SK-N-SH (cell line): ENCODE measurements around the gene FAM20B. TPM values are rescaled to one million over a fixed set of nuclear protein-coding genes. Genes with fewer than 3 reads are reported as not detected.

Source experiments
- CTCF ChIA-PET: fragments of 300-600, 350-600 bp; formaldehyde crosslinking; extraction: SDS; loops from one replicate; lab custom pipeline; 2021; lab: Yijun Ruan, JAX
- POLR2A ChIA-PET: fragments of 350-600 bp; sonication (Branson Sonifier 250); formaldehyde crosslinking; extraction: SDS; loops from one replicate; lab custom pipeline; 2020; ENCODE audit warnings: antibody characterized with exemption, inconsistent platforms; lab: Yijun Ruan, JAX
- DNase-seq: peaks from one replicate; pipeline ENCODE4 v3.0.0; 2012
- H2AFZ ChIP-seq: fragments of 200-600 bp; sonication (generic); 2 replicates; pipeline ENCODE4 v1.8.1; 2016; ENCODE audit warnings: antibody characterized with exemption, mild to moderate bottlenecking, low read depth
- H3F3A ChIP-seq: fragments of 200-600 bp; sonication (generic); replicated peaks from 2 replicates; pipeline ENCODE3; 2016; ENCODE audit warnings: antibody characterized with exemption, mild to moderate bottlenecking; ENCODE audit not compliant: insufficient read depth
- H3K27ac ChIP-seq, 2 experiments: fragments of 200-500 bp in 1 of 2; fragments of 200-600 bp in 1 of 2; sonication (Bioruptor generic) in 1 of 2; sonication (generic), shearing (Covaris generic) in 1 of 2; 2 replicates each; pipeline versions ENCODE4 v1.5.1 to v1.6.1; 2014 to 2016; ENCODE audit warnings: low read depth in 2 of 2, inconsistent platforms in 1 of 2, low read length in 1 of 2, mild to moderate bottlenecking in 1 of 2, mixed read lengths in 1 of 2
- H3K27me3 ChIP-seq: fragments of 200-600 bp; sonication (generic), shearing (Covaris generic); 2 replicates; pipeline ENCODE4 v1.6.1; 2016; ENCODE audit warnings: mixed run types; ENCODE audit not compliant: insufficient read depth
- H3K36me3 ChIP-seq, 2 experiments: fragments of 200-500 bp in 1 of 2; fragments of 200-600 bp in 1 of 2; sonication (Bioruptor generic) in 1 of 2; sonication (generic) in 1 of 2; replicated peaks in 1 of 2; 2 replicates each; pipeline versions ENCODE3 to v1.5.1; 2014 to 2016; ENCODE audit warnings: low read length in 1 of 2, mild to moderate bottlenecking in 1 of 2; ENCODE audit not compliant: insufficient read depth in 2 of 2, control insufficient read depth in 1 of 2
- H3K4me1 ChIP-seq, 2 experiments: fragments of 200-500 bp in 1 of 2; fragments of 200-600 bp in 1 of 2; sonication (Bioruptor generic) in 1 of 2; sonication (generic), shearing (Covaris generic) in 1 of 2; 2 replicates each; pipeline versions ENCODE4 v1.5.1 to v1.6.1; 2014 to 2016; ENCODE audit warnings: low read depth in 1 of 2, low read length in 1 of 2, mixed run types in 1 of 2; ENCODE audit not compliant: insufficient read depth in 2 of 2, control insufficient read depth in 1 of 2
- H3K4me2 ChIP-seq: fragments of 200-600 bp; sonication (generic), shearing (Covaris generic); 2 replicates; pipeline ENCODE4 v1.6.1; 2017; ENCODE audit warnings: mixed run types
- H3K4me3 ChIP-seq, 2 experiments: fragments of 200-500 bp in 1 of 2; fragments of 200-600 bp in 1 of 2; sonication (Bioruptor generic) in 1 of 2; sonication (generic), shearing (Covaris generic) in 1 of 2; 2 replicates each; pipeline versions ENCODE4 v1.5.1 to v1.8.1; 2014 to 2016; ENCODE audit warnings: low read depth in 2 of 2, inconsistent platforms in 1 of 2, low read length in 1 of 2, mild to moderate bottlenecking in 1 of 2, mixed read lengths in 1 of 2, moderate library complexity in 1 of 2
- H3K79me2 ChIP-seq: fragments of 200-600 bp; sonication (generic); 2 replicates; pipeline ENCODE4 v1.8.1; 2017; ENCODE audit warnings: mild to moderate bottlenecking; ENCODE audit not compliant: insufficient read depth
- H3K9ac ChIP-seq: fragments of 200-600 bp; sonication (generic); 2 replicates; pipeline ENCODE4 v1.6.1; 2017; ENCODE audit warnings: mixed run types
- H3K9me2 ChIP-seq: fragments of 200-600 bp; sonication (generic); 2 replicates; pipeline ENCODE4 v1.6.1; 2017; ENCODE audit warnings: mixed run types
- H3K9me3 ChIP-seq: fragments of 200-600 bp; sonication (generic); 2 replicates; pipeline ENCODE4 v1.6.1; 2017; ENCODE audit warnings: mixed run types, mild to moderate bottlenecking, moderate library complexity
- H4K20me1 ChIP-seq: fragments of 200-600 bp; sonication (generic); 2 replicates; pipeline ENCODE4 v1.6.1; 2017; ENCODE audit warnings: mild to moderate bottlenecking, mixed run types; ENCODE audit not compliant: insufficient read depth
- EP300 ChIP-seq, 2 experiments: IDR thresholded peaks; 2 replicates each; pipeline versions ENCODE4 v1.4.0 to v1.6.1; 2012; ENCODE audit warnings: borderline replicate concordance in 1 of 2, low read depth in 1 of 2, low read length in 1 of 2
- EZH2phosphoT487 ChIP-seq: fragments of 200-600 bp; sonication (generic); IDR thresholded peaks from 2 replicates; pipeline ENCODE4 v1.6.1; 2017; ENCODE audit warnings: low read depth, mixed run types, mild to moderate bottlenecking, antibody characterized with exemption, moderate library complexity, borderline replicate concordance
- NRF1 ChIP-seq: IDR thresholded peaks from 2 replicates; pipeline ENCODE4 v1.6.1; 2012; ENCODE audit warnings: low read depth, mild to moderate bottlenecking, low read length
- RAD21 ChIP-seq: IDR thresholded peaks from 2 replicates; pipeline ENCODE4 v1.6.1; 2012; ENCODE audit warnings: mild to moderate bottlenecking, low read length
- RCOR1 ChIP-seq: fragments of 150-350 bp; IDR thresholded peaks from 2 replicates; pipeline ENCODE4 v1.6.1; 2017; ENCODE audit warnings: antibody characterized with exemption, low read length
- REST ChIP-seq: IDR thresholded peaks from 2 replicates; pipeline ENCODE4 v1.6.1; 2012; ENCODE audit warnings: mild to moderate bottlenecking, low read depth, low read length, moderate library complexity
- RXRA ChIP-seq: IDR thresholded peaks from 2 replicates; pipeline ENCODE4 v1.4.0; 2012; ENCODE audit warnings: low read depth, mild to moderate bottlenecking, borderline replicate concordance
- SMC3 ChIP-seq: IDR thresholded peaks from 2 replicates; pipeline ENCODE4 v1.6.1; 2012; ENCODE audit warnings: low read depth, low read length, improper control_type of control experiment
- TCF12 ChIP-seq: IDR thresholded peaks from 2 replicates; pipeline ENCODE4 v1.4.0; 2012
- WGBS: methylation state at CpG from one replicate; pipeline ENCODE4 v1.1.6; 2017; ENCODE audit warnings: low lambda C conversion rate; 5-methylcytosine and 5-hydroxymethylcytosine counted together
- polyA plus RNA-seq, 3 experiments: library from polyadenylated mRNA; depleted of rRNA; stranded (reverse); fragments of >200 nt; gene quantifications; 2 replicates each; pipeline ENCODE4 v1.2.3, GENCODE V29; 2012
- TF ChIP-seq, protein P1 (sequence below): fragments of 150-350 bp; IDR thresholded peaks from 2 replicates; pipeline ENCODE4 v1.6.1; 2016; ENCODE audit warnings: mild to moderate bottlenecking, low read depth, low read length

Gene FAM20B
- polyA plus RNA-seq, 1 of the 3 experiments (the other 2 are of a cell fraction), result 14.9 TPM

GRCh38 chr1:179095924-179096323 is 70.2 kb downstream of the FAM20B start:
- Histone ChIP-seq H2AFZ (no peak overlapping the region), H3K4me1 (peaks cover 0 to 7% of the 10 kb centered on the region in 2 experiments; a peak in 1 of 4 replicates), H3K9me2 (no peaks in the 10 kb centered on the region), H3K4me2 (no peak overlapping the region), H4K20me1 (no peaks in the 10 kb centered on the region), H3K79me2 (no peaks in the 10 kb centered on the region; the same call in 1 of the 2 replicates), H3K9ac (no peak overlapping the region), H3F3A (peaks cover 21% of the 10 kb centered on the region), H3K36me3 (peaks cover 48 to 78% of the 10 kb centered on the region in 2 experiments), H3K4me3 (no peak overlapping the region), H3K27me3 (no peaks in the 10 kb centered on the region), H3K27ac (no peak overlapping the region), H3K9me3 (no peaks in the 10 kb centered on the region)
- no peak for TF ChIP-seq REST
- TF ChIP-seq, protein P1, sequence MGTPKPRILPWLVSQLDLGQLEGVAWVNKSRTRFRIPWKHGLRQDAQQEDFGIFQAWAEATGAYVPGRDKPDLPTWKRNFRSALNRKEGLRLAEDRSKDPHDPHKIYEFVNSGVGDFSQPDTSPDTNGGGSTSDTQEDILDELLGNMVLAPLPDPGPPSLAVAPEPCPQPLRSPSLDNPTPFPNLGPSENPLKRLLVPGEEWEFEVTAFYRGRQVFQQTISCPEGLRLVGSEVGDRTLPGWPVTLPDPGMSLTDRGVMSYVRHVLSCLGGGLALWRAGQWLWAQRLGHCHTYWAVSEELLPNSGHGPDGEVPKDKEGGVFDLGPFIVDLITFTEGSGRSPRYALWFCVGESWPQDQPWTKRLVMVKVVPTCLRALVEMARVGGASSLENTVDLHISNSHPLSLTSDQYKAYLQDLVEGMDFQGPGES, result no peak
- TF ChIP-seq RAD21, result no peak
- TF ChIP-seq TCF12, result no peak
- TF ChIP-seq EZH2phosphoT487, result no peak
- WGBS, result 93% methylated on average over 3 of the region's 3 CpGs
- no peak for DNase-seq
- ChIA-PET CTCF (interaction anchor here (0.6 to 1.4 kb wide), 4 partner anchors 9 to 303 kb away, joined by 3 to 4 read pairs (median 4); partner anchors contain the start of gene TOR3A), POLR2A (no interaction called here)

DNA sequence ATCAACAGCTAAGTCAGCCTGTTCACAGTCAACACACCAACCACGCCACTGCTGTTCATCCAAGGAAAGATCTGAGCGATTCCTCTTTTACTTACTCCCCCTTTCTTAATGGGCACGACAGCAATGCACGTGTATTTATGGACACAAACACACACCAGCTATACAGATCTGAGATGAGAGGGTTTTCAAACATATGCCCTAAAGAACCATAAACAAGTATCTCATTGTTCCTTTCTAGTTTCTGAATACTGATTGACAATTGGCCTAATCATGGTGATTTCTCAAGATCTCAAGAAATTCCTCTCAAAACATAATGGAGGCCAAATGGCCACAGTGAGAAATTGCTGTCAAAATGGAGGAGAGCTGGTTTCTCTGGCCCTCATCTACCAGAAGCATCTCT is 74.2 kb downstream of the FAM20B start:
- no peak for TF ChIP-seq RCOR1
- TF ChIP-seq SMC3, result no peak
- TF ChIP-seq EP300 (IDR thresholded peaks at IDR 0.05; ENCODE audit: borderline replicate concordance in 1 of 2, low read depth in 1 of 2, low read length in 1 of 2), result no peak
- no peak for TF ChIP-seq RXRA
- no peak for TF ChIP-seq EZH2phosphoT487
- no peak for TF ChIP-seq NRF1
- no peak for DNase-seq
- no peak overlapping the region for H2AFZ ChIP-seq
- H4K20me1 ChIP-seq, result no peaks in the 10 kb centered on the region
- peaks cover 33% of the 10 kb centered on the region for H3F3A ChIP-seq
- whole genome bisulfite sequencing, result 100% methylated on average over 4 of the region's 4 CpGs
- POLR2A ChIA-PET, result no interaction called here
- no peaks in the 10 kb centered on the region for H3K9me2 ChIP-seq
- no peak overlapping the region for H3K4me2 ChIP-seq
- no peaks in the 10 kb centered on the region for H3K27me3 ChIP-seq
- CTCF ChIA-PET, result interaction anchor here (1.2 kb wide), 1 partner anchor 97 kb away, joined by 3 read pairs; no protein-coding TSS in a partner anchor
- no peak overlapping the region for H3K4me3 ChIP-seq
- H3K4me1 ChIP-seq, result peaks cover 0 to 2% of the 10 kb centered on the region in 2 experiments; a peak in 1 of 4 replicates
- H3K36me3 ChIP-seq, result peaks cover 58 to 74% of the 10 kb centered on the region in 2 experiments
- no peak overlapping the region for H3K27ac ChIP-seq
- H3K9me3 ChIP-seq, result no peaks in the 10 kb centered on the region
- H3K79me2 ChIP-seq, result peaks cover 29% of the 10 kb centered on the region
- H3K9ac ChIP-seq, result no peak overlapping the region
